RWPE1 (cell line): ENCODE measurements around the gene IFI27L1.

Source experiments
- CTCF ChIA-PET: fragments of 350-600 bp; sonication (Branson Sonifier 250); formaldehyde crosslinking; extraction: SDS; loops from one replicate; lab custom pipeline; 2021; lab: Yijun Ruan, JAX
- POLR2A ChIA-PET: fragments of 400-600 bp; formaldehyde crosslinking; extraction: SDS; loops from one replicate; lab custom pipeline; 2020; ENCODE audit warnings: antibody characterized with exemption; ENCODE audit not compliant: low non-redundant PET; lab: Yijun Ruan, JAX
- DNase-seq: peaks from one replicate; pipeline ENCODE4 v3.0.0; 2012; ENCODE audit warnings: low spot score
- H3K27ac ChIP-seq: fragments of 450-650 bp; 2 replicates; pipeline ENCODE4 v1.5.1; 2017
- TF ChIP-seq, protein P1 (sequence below): fragments of 450-650 bp; conservative IDR thresholded peaks from 2 replicates; pipeline ENCODE4 v1.5.1; 2017; ENCODE audit warnings: low read depth, mild to moderate bottlenecking

Gene IFI27L1

GRCh38 chr14:94122438-94122837, 41.3 kb downstream of the IFI27L1 start:
- no peak for DNase-seq
- POLR2A ChIA-PET, result no interaction called here
- TF ChIP-seq, protein P1, sequence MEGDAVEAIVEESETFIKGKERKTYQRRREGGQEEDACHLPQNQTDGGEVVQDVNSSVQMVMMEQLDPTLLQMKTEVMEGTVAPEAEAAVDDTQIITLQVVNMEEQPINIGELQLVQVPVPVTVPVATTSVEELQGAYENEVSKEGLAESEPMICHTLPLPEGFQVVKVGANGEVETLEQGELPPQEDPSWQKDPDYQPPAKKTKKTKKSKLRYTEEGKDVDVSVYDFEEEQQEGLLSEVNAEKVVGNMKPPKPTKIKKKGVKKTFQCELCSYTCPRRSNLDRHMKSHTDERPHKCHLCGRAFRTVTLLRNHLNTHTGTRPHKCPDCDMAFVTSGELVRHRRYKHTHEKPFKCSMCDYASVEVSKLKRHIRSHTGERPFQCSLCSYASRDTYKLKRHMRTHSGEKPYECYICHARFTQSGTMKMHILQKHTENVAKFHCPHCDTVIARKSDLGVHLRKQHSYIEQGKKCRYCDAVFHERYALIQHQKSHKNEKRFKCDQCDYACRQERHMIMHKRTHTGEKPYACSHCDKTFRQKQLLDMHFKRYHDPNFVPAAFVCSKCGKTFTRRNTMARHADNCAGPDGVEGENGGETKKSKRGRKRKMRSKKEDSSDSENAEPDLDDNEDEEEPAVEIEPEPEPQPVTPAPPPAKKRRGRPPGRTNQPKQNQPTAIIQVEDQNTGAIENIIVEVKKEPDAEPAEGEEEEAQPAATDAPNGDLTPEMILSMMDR, result no peak

DNA sequence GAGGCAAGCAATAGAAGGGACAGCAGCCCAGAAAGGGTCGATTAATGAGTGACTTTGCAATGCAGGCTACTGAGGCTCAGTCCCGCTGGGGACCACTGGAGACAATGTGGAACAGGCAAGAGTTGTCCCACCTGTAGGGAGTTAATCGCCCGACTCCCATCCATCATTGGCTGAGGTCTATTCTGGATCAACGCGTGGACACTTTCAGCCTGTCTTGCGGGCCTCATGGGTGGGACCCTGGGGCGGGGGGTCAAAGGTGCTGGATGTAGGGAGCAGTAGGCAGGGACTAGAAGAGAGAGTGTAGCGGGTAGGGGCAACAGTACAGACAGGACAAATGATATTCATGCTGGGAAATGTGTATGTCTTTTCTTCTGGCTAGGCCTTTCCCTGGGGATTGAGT, 42.2 kb downstream of the IFI27L1 start:
- ChIA-PET POLR2A (no interaction called here), CTCF (no interaction called here)
- TF ChIP-seq, protein P1, result no peak
- no peak for DNase-seq
- no peak overlapping the region for H3K27ac ChIP-seq

More at GRCh38 chr14:94122438-94122837, 41.3 kb downstream of the IFI27L1 start:
- CTCF ChIA-PET, result no interaction called here
- no peak overlapping the region for H3K27ac ChIP-seq

DNA sequence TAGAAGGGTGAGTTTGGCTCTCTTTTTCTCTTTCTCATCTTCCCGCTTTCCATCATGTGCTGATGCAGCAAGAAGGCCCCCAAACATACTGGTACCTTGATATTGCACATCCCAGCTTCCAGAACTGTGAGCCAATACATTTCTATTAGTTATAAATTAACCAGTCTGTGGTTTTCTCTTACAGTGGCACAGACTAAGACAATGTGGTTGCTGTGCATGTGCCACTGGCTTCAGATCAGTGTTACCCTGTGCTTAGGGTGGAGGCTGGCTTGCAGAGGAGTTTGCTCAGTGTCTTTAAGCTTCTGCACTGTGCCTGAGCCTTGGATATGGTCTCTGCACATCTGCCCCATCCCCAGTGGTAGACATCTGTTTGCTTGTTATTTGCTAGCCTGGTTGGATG, 42.8 kb downstream of the IFI27L1 start:
- ChIA-PET CTCF (interaction anchor here (1.4 kb wide), 1 partner anchor 13 kb away, joined by 5 read pairs; no protein-coding TSS in a partner anchor), POLR2A (no interaction called here)
- H3K27ac ChIP-seq, result no peak overlapping the region
- no peak for DNase-seq
- TF ChIP-seq, protein P1, result no peak

GRCh38 chr14:94124582-94125377, 43.7 kb downstream of the IFI27L1 start:
- no peak for DNase-seq
- H3K27ac ChIP-seq, result no peak overlapping the region
- ChIA-PET POLR2A (no interaction called here), CTCF (interaction anchor here (1.4 kb wide), 1 partner anchor 12 kb away, joined by 5 read pairs; no protein-coding TSS in a partner anchor)
- TF ChIP-seq, protein P1, result no peak

DNA sequence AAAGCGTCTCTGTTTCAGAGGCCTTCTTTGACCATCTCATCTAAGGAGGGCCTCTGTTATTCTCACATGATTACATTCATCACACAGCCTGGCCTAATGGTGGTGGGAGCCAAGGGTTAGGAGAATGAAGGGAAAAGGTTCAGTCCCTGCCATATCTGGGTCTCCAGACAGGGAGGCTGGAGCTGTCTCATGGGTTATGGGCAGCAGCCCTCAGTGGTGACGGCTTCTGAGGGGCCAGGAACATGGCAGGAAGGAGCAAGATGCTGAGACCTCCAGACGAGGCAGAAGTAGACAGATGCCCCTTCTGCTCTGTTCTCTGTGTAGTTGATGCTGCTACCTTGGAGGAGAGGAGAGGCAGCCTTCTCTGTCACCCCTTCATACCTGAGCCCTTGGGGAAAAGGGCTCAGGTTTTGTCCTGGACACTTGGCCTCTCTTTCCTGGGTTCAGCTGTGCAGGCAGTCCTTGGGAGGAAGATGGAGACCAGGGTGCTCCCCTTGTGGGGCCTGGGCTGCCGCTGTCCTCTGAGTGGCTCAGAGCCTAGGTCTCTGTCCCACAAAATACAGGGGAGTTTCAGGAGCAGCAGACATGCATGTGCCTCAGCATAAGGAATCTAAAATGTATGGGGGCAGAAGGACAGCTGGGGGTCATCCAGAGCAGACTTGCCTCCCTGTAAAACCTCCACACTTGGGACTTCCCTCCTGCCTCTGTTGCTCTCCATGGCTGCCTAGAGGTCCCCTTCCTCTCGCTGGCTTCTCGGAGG, 44.7 kb downstream of the IFI27L1 start:
- ChIA-PET CTCF (no interaction called here), POLR2A (no interaction called here)
- H3K27ac ChIP-seq, result no peak overlapping the region
- DNase-seq, result no peak
- TF ChIP-seq, protein P1, result no peak

DNA sequence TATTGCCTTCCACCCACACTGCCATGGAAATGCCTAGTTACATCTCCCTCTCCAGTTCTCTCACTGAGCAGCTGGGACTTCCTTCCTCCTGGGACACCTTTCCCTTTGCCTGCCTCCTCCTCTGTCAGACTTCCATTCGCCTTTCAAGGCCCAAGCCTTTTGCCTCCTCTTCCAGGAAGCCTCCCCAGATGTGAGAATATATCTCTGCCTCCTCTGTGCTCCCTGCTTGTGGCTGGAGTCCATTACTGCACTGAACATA, 45.2 kb downstream of the IFI27L1 start:
- POLR2A ChIA-PET, result no interaction called here
- TF ChIP-seq, protein P1, result no peak
- no peak for DNase-seq
- CTCF ChIA-PET, result interaction anchor here (0.9 kb wide), 1 partner anchor 21 kb away, joined by 3 read pairs; no protein-coding TSS in a partner anchor
- H3K27ac ChIP-seq, result no peak overlapping the region
